HG03103 (cell line): ENCODE results near the gene THSD4.

Experiments
- ATAC-seq: cut with Tn5 transposase; IDR thresholded peaks from one replicate; pipeline ENCODE4 v1.9.1; 2021; ENCODE audit warnings: low read depth; ENCODE audit not compliant: unreplicated experiment

Gene THSD4

DNA sequence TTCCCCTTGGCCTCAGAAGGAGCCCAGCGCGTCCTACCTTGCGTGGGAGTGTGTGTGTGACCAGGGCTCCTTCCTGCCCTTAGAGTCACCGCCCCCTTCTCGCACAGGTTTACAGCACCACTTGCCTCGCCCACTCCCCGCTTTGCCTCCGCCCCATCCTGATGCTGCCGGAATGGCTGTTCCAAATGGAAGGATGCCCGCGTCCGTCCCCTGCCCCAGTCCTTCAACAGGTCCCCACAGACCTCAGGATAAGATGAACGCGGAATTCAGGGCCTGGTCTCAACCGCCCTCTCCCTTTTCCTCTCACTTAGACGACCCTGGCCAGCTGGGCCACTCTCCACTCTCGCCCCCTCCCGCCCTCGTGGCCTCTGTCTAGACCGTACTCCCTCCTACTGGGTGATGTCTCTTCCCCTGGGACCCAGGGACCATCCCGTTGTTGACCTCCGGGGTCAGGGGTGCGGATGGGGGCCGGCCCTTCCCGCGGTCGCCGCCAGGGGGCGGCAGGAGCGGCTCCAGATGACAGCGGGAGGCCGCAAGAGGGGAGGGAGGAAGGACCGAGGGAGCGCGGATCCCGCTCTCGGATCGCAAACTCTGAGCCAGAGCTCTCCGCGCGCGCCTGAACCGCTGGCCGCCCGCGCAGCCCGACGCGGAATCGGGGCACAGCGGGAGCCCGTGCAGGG lies at the start of gene THSD4:
Gene THSD4, plus strand, starts transcription at position 585 of the 680 bp plus-strand sequence.
- peak; percentile 85 for ATAC-seq

GRCh38 chr15:71066983-71067382 lies 48.3 kb upstream of the THSD4 start:
- ATAC-seq: no peak

GRCh38 chr15:71069693-71070092 lies 45.6 kb upstream of the THSD4 start:
- ATAC-seq: no peak

- ATAC-seq: no peak
Observed at GRCh38 chr15:71071529-71071928, 43.7 kb upstream of the THSD4 start.

- no peak for ATAC-seq
Observed at GRCh38 chr15:71072423-71072822, 42.8 kb upstream of the THSD4 start.

GRCh38 chr15:71078506-71079207 lies 36.6 kb upstream of the THSD4 start:
- ATAC-seq: no peak

DNA sequence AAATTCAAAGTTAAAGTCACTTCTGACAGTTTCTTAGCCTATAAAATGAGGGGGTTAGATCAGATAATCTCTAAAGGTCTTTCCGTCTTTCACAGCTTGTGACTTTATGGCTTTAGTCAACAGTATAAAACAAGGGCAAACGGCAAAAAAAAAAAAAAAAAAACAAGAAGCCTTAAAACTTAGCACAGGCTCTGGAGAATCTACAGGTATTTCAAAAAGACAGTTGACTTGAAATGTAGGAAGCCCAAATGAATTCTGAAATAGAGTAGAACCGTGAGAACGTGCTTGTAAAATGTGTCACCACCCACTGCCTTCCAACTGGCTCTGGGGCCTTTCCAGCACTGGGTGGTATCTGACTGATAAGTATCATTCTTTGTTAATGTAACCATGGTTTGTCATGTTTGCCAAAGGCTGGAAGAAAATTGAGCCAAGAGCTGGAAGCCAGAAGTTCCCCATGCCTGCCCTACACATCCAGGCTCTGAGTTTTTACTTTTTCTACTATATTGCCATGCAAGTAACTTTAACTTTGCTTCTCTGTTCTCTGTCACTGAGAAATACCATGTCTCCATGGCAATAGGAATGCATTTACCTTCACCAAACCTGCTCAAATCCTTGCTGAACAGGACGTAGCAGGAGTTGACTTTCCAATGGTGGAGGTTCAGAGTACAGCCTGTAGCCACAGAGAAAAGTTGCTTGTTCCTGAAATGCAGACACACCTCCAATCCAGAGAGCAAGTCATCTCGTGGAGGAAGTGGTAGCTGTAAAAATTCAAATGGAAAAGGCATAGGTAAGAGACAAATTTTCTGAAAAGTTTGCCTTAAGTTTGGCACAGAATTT lies 35.8 kb upstream of the THSD4 start:
- ATAC-seq: no peak

DNA sequence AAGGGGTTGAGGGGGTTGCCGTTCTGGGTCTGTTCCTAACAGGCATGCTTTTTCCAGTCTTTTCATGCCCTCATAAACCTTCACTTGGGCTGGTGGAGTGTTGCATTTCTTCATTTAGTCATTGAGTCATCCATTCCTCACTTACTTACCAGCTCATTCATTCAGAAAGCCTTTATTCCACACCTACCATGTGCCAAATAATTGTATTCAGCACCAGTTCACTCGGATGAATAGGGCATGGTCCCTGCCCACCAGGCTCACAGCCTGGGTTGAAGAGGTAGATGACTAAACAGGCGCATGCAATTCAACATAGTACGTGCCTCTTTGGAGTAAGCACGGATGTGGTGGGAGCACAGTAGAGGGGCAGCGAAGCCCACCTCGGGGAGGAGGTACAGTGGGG lies 35.1 kb upstream of the THSD4 start:
- ATAC-seq: no peak

- ATAC-seq: no peak
Observed at GRCh38 chr15:71080705-71081104, 34.6 kb upstream of the THSD4 start.

- ATAC-seq: no peak
Observed at GRCh38 chr15:71082803-71083202, 32.5 kb upstream of the THSD4 start.

GRCh38 chr15:71083349-71083748 lies 31.9 kb upstream of the THSD4 start:
- no peak for ATAC-seq

DNA sequence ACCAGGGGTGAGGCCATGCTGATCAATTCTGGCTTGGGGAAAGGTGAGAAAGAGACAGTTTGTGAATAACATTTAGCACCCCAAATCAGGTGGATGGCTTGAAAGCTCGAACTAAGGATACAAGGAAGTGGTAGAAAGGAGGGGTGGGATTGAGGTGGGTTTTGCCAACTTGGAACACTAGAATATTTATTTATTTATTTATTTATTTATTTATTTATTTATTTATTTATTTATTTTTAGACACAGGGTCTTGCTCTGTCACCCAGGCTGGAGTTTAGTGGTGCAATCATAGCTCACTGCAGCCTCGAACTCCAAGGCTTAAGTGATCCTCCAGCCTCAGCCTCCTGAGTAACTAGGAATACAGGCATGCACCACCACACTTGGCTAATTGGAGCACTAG lies 31.0 kb upstream of the THSD4 start:
- ATAC-seq: no peak

GRCh38 chr15:71085809-71086208 lies 29.5 kb upstream of the THSD4 start:
- no peak for ATAC-seq

- ATAC-seq: no peak
Observed at GRCh38 chr15:71088155-71088554, 27.1 kb upstream of the THSD4 start.

- ATAC-seq: no peak
Observed at GRCh38 chr15:71088683-71089082, 26.6 kb upstream of the THSD4 start.

DNA sequence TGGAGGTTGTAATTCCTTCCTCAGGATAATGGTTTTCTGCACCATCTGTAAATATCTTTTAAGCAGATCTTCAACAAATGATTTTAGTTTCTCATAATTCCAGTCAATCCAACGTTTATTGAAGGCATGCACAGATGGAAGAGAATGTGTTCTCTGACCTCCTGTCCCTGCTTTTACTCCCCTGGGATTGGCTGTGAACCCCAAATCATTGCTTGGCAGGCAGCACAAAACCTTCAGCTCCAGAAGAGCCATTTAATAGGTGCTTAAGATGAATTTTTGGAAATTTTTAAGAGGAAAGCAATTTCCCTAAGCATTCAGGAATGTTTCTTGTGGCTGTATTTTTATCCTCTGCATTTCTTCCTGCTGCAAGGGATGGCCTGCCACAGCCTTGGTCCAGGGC lies 25.5 kb upstream of the THSD4 start:
- no peak for ATAC-seq

GRCh38 chr15:71091601-71092000 lies 23.7 kb upstream of the THSD4 start:
- no peak for ATAC-seq

DNA sequence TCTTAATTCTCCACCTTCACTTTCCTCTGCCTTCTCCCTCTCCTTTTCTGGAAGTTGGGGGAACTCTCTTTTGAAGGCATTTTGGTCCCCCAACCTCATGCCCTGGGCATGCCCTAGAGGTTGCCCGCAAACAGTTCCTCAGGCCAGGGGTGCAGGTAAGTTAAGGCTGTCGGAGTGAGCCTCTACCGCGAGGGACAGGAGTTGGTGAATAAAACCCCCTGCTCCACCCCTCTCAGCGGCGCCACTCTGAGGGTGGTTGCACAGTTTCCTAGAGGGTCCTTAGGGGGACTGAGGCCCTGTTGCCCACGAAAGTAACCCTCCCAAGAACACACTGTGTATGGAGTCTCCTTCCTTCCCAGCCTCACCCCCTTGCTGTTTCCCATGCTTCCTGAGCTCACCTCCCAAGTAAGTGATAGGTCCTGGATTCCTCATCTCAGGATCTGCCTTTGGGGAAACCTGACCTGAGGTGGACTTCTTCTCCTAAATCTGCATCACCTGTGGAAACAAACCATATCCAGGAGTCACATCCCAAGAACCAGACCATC lies 23.1 kb upstream of the THSD4 start:
- ATAC-seq: no peak

- no peak for ATAC-seq
Observed at GRCh38 chr15:71093054-71094024, 21.9 kb upstream of the THSD4 start.

DNA sequence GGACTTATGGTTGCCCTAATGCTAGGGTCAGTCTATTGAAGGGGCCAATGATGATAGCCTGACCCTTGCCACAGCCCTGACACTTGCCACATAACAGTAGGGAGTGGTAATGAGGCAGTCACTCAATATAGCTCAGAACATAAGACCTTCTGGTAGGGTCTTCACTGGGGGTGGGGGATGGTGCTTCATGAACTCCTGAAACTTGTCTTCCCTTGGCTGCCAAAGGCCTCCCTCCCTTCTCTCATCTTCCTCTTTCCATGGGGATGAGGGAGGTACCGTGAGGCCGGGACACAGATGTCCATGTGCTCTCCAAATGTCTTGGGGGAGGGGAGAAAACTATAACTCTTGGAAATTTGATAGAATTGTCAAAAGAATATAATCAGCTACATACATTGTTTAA lies 21.1 kb upstream of the THSD4 start:
- no peak for ATAC-seq
